Osteoblast (primary cell): ENCODE data around the gene NEBL. TPM values are rescaled to one million over a fixed set of nuclear protein-coding genes. Genes with fewer than 3 reads are reported as not detected.

ENCODE experiments used
- DNase-seq: peaks from one replicate; pipeline ENCODE4 v3.0.0; 2011; ENCODE audit warnings: low spot score, mixed read lengths; ENCODE audit not compliant: insufficient read length; ENCODE audit errors: missing footprints
- H2AFZ ChIP-seq: 2 replicates; pipeline ENCODE4 v1.6.0; 2011; ENCODE audit warnings: mild to moderate bottlenecking, low read length
- H3K27ac ChIP-seq: 2 replicates; pipeline ENCODE4 v1.5.1; 2011; ENCODE audit warnings: mild to moderate bottlenecking, low read depth, low read length, moderate library complexity
- H3K27me3 ChIP-seq: 2 replicates; pipeline ENCODE4 v1.6.0; 2012; ENCODE audit warnings: mild to moderate bottlenecking, control low read depth, inconsistent platforms, low read length, moderate library complexity; ENCODE audit not compliant: insufficient read depth
- H3K36me3 ChIP-seq: 2 replicates; pipeline ENCODE4 v1.5.1; 2011; ENCODE audit warnings: mild to moderate bottlenecking, low read length, control low read depth, moderate library complexity; ENCODE audit not compliant: insufficient read depth
- H3K4me1 ChIP-seq: 2 replicates; pipeline ENCODE4 v1.5.1; 2011; ENCODE audit warnings: mild to moderate bottlenecking, low read length, control low read depth, moderate library complexity; ENCODE audit not compliant: insufficient read depth
- H3K4me2 ChIP-seq: 2 replicates; pipeline ENCODE4 v1.6.0; 2011; ENCODE audit warnings: mild to moderate bottlenecking, low read length; ENCODE audit not compliant: insufficient read depth
- H3K4me3 ChIP-seq: fragments of 200-600 bp; sonication (generic); 3 replicates; pipeline ENCODE4 v1.5.1; 2012; ENCODE audit warnings: mild to moderate bottlenecking, low read length, inconsistent platforms; ENCODE audit not compliant: insufficient read depth
- H3K79me2 ChIP-seq: 2 replicates; pipeline ENCODE4 v1.6.0; 2012; ENCODE audit warnings: mild to moderate bottlenecking, low read length, control low read depth, inconsistent platforms; ENCODE audit not compliant: insufficient read depth
- H3K9me3 ChIP-seq: 2 replicates; pipeline ENCODE4 v1.5.1; 2011; ENCODE audit warnings: low read depth, low read length, control low read depth
- H4K20me1 ChIP-seq: 2 replicates; pipeline ENCODE4 v1.6.0; 2012; ENCODE audit warnings: mild to moderate bottlenecking, low read length, control low read depth; ENCODE audit not compliant: insufficient read depth
- CTCF ChIP-seq: IDR thresholded peaks from 2 replicates; pipeline ENCODE4 v1.5.1; 2011; ENCODE audit warnings: mild to moderate bottlenecking, low read depth, low read length, moderate library complexity; ENCODE audit errors: extremely low read depth
- total RNA-seq: library from RNA; depleted of rRNA; stranded (reverse); fragments of >200 nt; gene quantifications from 2 replicates; pipeline ENCODE4 v1.2.3, GENCODE V29; 2012

Gene NEBL
- total RNA-seq, 1 donor: under 0.01 TPM

GRCh38 chr10:20785174-20785573 lies 111.9 kb downstream of the NEBL start:
- Histone ChIP-seq H3K9me3 (no peaks in the 10 kb centered on the region), H3K4me1 (no peaks in the 10 kb centered on the region), H3K36me3 (no peaks in the 10 kb centered on the region), H2AFZ (no peak overlapping the region), H3K4me2 (no peak overlapping the region), H3K27ac (no peak overlapping the region), H3K27me3 (no peaks in the 10 kb centered on the region), H3K4me3 (no peak overlapping the region), H4K20me1 (no peaks in the 10 kb centered on the region), H3K79me2 (no peaks in the 10 kb centered on the region)
- DNase-seq: no peak
- no peak for TF ChIP-seq CTCF

DNA sequence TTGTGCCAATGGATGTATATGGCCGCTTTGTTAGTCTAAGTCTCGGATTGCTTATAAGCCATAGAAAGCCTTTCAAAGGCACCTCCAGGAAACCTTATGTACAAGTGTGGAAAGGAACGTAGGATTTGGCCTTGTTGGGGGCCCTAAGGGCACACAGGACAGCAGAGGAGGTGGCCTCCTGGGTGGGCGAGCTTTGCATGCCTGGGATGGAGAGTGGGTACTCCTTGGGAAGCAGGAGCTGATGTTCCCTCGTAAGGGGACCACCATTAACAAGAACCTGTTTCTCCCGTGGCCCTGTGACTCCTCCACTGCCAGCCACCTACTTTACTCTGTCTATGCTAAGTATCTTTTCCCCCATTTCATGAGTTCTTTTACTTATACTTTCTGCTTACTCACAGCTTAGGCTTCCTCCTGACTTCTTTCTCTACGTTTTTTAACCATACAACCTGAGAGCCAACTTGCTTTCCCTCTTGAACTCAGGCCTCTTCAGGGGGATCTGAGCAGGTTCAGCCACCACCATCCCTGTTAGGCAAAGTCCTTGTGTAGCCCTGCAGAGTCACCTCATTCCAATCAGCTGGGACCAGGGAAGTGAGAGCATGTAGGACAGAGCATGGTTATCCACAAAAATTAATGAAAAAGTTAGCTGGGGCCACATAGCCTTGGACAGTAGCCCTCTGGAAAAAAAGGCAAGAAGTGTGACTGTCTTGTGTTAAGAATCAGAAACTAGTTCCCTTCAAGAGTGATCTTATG lies 118.9 kb downstream of the NEBL start:
- H3K4me3 ChIP-seq: no peak overlapping the region
- H3K27me3 ChIP-seq: no peaks in the 10 kb centered on the region
- no peak overlapping the region for H3K4me2 ChIP-seq
- no peak overlapping the region for H2AFZ ChIP-seq
- H3K79me2 ChIP-seq: no peaks in the 10 kb centered on the region
- no peaks in the 10 kb centered on the region for H3K36me3 ChIP-seq
- no peak overlapping the region for H3K27ac ChIP-seq
- no peak for TF ChIP-seq CTCF
- H3K9me3 ChIP-seq: no peaks in the 10 kb centered on the region
- no peak for DNase-seq
- no peaks in the 10 kb centered on the region for H3K4me1 ChIP-seq
- no peaks in the 10 kb centered on the region for H4K20me1 ChIP-seq

- H3K27ac ChIP-seq: no peak overlapping the region
- no peaks in the 10 kb centered on the region for H3K36me3 ChIP-seq
- H4K20me1 ChIP-seq: no peaks in the 10 kb centered on the region
- H3K9me3 ChIP-seq: no peaks in the 10 kb centered on the region
- H3K27me3 ChIP-seq: no peaks in the 10 kb centered on the region
- no peak for TF ChIP-seq CTCF
- no peaks in the 10 kb centered on the region for H3K4me1 ChIP-seq
- no peak for DNase-seq
- H3K4me3 ChIP-seq: no peak overlapping the region
- H3K4me2 ChIP-seq: no peak overlapping the region
- H2AFZ ChIP-seq: no peak overlapping the region
- no peaks in the 10 kb centered on the region for H3K79me2 ChIP-seq
Observed at GRCh38 chr10:20776384-20777118, 120.6 kb downstream of the NEBL start.

DNA sequence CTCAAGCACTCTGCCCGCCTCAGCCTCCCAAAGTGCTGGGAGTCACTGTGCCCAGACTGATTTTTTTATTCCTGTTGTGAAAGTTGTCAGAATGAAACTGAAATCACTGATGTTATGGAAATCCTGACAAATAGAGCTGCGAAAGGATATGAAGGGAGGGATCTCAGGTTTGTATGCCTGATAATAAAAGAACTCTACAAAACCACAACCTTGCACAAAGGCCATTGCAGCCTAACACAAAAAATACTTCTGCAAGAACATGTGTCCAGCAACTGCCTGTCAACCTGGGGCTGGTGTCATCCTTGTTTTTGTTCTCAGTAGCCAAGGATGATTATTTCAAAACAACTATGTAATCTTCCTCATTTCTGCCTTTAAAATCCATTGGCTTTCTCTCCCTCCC lies 126.1 kb downstream of the NEBL start:
- Histone ChIP-seq H4K20me1 (no peaks in the 10 kb centered on the region), H3K4me3 (no peak overlapping the region), H3K27me3 (no peaks in the 10 kb centered on the region), H3K27ac (no peak overlapping the region), H3K36me3 (no peaks in the 10 kb centered on the region), H3K79me2 (no peaks in the 10 kb centered on the region), H3K4me2 (no peak overlapping the region), H3K4me1 (peaks cover 8% of the 10 kb centered on the region), H2AFZ (no peak overlapping the region), H3K9me3 (no peaks in the 10 kb centered on the region)
- no peak for TF ChIP-seq CTCF
- DNase-seq: no peak
